C4-2B (cell line): ENCODE results near the gene OR1F1.

ENCODE experiments used
- H3K27ac ChIP-seq: fragments of 450-650 bp; 2 replicates; pipeline ENCODE4 v1.5.1; 2017
- ZFX ChIP-seq: fragments of 450-650 bp; IDR thresholded peaks from 2 replicates; pipeline ENCODE4 v1.6.1; 2017
- TF ChIP-seq, protein P1 (sequence below): fragments of 450-650 bp; conservative IDR thresholded peaks from 2 replicates; pipeline ENCODE4 v1.5.1; 2017; ENCODE audit warnings: mild to moderate bottlenecking

The OR1F1 gene

DNA sequence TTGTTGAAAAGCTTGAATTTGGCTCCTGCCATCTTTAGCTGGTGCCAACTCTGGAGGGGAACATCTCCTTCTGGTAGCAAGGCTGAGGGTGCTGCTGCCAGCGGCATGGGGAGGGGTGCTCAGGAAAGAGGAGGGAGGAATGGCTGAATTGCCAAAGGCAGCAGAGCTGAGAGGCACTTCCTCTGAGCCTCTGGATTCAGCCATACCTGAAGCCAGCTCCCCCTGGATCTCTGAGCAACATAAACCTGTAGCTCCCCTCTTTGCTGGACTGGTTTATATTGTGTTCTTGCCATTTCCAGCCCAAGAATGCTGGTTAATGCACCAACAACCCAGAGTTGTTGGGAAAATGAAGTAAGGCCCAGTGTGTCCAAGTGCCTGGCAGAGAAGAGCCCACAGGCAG, 61.0 kb downstream of the OR1F1 start:
- no peak for TF ChIP-seq ZFX
- TF ChIP-seq, protein P1, sequence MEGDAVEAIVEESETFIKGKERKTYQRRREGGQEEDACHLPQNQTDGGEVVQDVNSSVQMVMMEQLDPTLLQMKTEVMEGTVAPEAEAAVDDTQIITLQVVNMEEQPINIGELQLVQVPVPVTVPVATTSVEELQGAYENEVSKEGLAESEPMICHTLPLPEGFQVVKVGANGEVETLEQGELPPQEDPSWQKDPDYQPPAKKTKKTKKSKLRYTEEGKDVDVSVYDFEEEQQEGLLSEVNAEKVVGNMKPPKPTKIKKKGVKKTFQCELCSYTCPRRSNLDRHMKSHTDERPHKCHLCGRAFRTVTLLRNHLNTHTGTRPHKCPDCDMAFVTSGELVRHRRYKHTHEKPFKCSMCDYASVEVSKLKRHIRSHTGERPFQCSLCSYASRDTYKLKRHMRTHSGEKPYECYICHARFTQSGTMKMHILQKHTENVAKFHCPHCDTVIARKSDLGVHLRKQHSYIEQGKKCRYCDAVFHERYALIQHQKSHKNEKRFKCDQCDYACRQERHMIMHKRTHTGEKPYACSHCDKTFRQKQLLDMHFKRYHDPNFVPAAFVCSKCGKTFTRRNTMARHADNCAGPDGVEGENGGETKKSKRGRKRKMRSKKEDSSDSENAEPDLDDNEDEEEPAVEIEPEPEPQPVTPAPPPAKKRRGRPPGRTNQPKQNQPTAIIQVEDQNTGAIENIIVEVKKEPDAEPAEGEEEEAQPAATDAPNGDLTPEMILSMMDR: no peak
- no peak overlapping the region for H3K27ac ChIP-seq

DNA sequence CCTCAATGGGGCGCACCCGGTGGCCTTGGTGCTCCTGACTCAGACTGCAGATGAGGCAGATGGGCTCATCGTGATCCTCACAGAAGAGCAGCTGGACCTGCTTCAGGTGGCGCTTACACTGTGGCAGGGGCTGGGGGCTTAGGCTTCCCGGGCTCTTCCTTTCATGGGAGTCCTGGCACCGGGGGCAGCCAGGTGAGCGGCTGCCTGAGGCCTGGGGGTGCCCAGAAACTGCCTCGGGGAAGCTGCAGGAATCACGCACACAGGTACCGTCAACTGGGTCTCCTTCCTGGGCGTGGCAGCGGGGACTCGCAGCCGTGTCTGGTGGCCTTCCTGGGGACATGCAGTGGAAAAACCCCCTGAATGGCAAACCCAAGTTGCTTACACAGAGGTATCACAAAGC, 61.4 kb downstream of the OR1F1 start:
- H3K27ac ChIP-seq: no peak overlapping the region
- no peak for TF ChIP-seq ZFX
- TF ChIP-seq, protein P1: no peak

DNA sequence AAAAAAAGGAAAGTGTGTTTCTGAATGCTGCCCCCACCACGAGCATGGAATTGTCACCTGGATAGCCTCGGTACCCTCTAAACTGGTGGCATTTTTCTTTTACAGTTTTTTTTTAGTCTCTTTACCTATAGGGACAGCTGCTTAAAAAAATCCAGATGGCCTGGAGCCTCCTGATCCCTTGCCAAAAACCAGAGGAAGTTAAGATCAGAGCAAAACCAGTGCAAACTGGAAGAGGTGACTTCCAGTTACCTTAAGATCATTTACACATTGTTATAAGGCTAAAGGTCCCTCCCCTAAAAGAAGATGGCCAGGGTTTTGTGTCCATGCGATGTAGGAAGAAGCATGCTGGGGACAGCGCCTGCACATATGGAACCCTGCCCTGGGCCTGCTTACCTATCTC, 65.0 kb downstream of the OR1F1 start:
- TF ChIP-seq, protein P1: no peak
- H3K27ac ChIP-seq: no peak overlapping the region

DNA sequence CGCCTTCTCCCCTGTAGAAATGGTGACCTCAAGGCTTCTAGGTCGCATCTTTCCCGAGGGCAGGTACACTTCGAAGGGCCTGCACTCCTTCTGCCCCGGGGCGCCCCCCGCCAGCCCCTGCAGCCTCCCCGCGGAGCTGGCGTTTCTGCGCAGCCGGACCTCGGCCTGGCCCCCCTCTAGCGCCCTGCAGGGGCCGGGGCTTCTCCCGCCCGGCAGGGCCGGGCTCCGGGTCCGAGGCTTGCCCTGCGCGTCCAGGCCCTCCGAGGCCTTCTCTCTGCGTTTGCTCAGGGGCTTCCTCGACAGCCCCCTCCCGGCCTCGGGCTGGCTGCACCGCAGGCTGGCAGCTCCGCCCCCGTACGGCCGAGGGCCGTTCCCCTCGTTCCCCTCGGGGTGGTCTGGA, 66.3 kb downstream of the OR1F1 start:
- H3K27ac ChIP-seq: no peak overlapping the region
- TF ChIP-seq, protein P1: no peak
- TF ChIP-seq ZFX: no peak
